GM23248 (cell line): ENCODE results near the gene ASIC5. TPM values are rescaled to one million over a fixed set of nuclear protein-coding genes. Genes with fewer than 3 reads are reported as not detected.

Source experiments
- DNase-seq: peaks from one replicate; pipeline ENCODE4 v3.0.0-alpha.2; 2015
- H2AFZ ChIP-seq: fragments of 200-600 bp; sonication (generic); 2 replicates; pipeline ENCODE4 v1.6.1; 2016; ENCODE audit warnings: antibody characterized with exemption
- H3F3A ChIP-seq: fragments of 200-600 bp; sonication (generic); 2 replicates; pipeline ENCODE4 v1.6.1; 2016; ENCODE audit warnings: mild to moderate bottlenecking, antibody characterized with exemption, mixed run types; ENCODE audit not compliant: insufficient read depth
- H3K27ac ChIP-seq: fragments of 200-600 bp; sonication (generic); 2 replicates; pipeline ENCODE4 v1.5.1; 2016; ENCODE audit warnings: mild to moderate bottlenecking
- H3K27me3 ChIP-seq: fragments of 200-600 bp; sonication (generic); replicated peaks from 2 replicates; pipeline ENCODE4 v1.6.1; 2016; ENCODE audit warnings: mild to moderate bottlenecking; ENCODE audit not compliant: insufficient read depth
- H3K36me3 ChIP-seq: fragments of 200-600 bp; sonication (generic); 2 replicates; pipeline ENCODE4 v1.6.1; 2016; ENCODE audit warnings: low read depth, mild to moderate bottlenecking
- H3K4me1 ChIP-seq: fragments of 200-600 bp; sonication (generic); 2 replicates; pipeline ENCODE4 v1.6.1; 2016; ENCODE audit warnings: mild to moderate bottlenecking; ENCODE audit not compliant: insufficient read depth
- H3K4me2 ChIP-seq: fragments of 200-600 bp; sonication (generic); one replicate; pipeline ENCODE4 v1.6.1; 2016; ENCODE audit warnings: mild to moderate bottlenecking; ENCODE audit not compliant: unreplicated experiment
- H3K4me3 ChIP-seq: fragments of 200-600 bp; sonication (generic); 2 replicates; pipeline ENCODE4 v1.5.1; 2016; ENCODE audit warnings: mild to moderate bottlenecking
- H3K79me2 ChIP-seq: fragments of 200-600 bp; sonication (generic); 2 replicates; pipeline ENCODE4 v1.6.1; 2016; ENCODE audit warnings: mild to moderate bottlenecking; ENCODE audit not compliant: insufficient read depth
- H3K9ac ChIP-seq: fragments of 200-600 bp; sonication (generic); 2 replicates; pipeline ENCODE4 v1.6.1; 2016; ENCODE audit warnings: mild to moderate bottlenecking
- H3K9me2 ChIP-seq: fragments of 200-600 bp; sonication (generic); 2 replicates; pipeline ENCODE4 v1.6.1; 2016; ENCODE audit warnings: mixed run types, mild to moderate bottlenecking, moderate library complexity; ENCODE audit not compliant: insufficient read depth
- H3K9me3 ChIP-seq: fragments of 200-600 bp; sonication (generic); one replicate; pipeline ENCODE4 v1.6.1; 2017; ENCODE audit warnings: low read depth
- H4K20me1 ChIP-seq: fragments of 200-600 bp; sonication (generic); 2 replicates; pipeline ENCODE4 v1.6.0; 2016; ENCODE audit not compliant: insufficient read depth
- EZH2 ChIP-seq: fragments of 200-600 bp; sonication (generic); IDR thresholded peaks from 2 replicates; pipeline ENCODE4 v1.6.1; 2018; ENCODE audit warnings: antibody characterized with exemption, mild to moderate bottlenecking; ENCODE audit not compliant: insufficient read depth, poor library complexity, severe bottlenecking
- EZH2phosphoT487 ChIP-seq: fragments of 200-600 bp; sonication (generic); IDR thresholded peaks from 2 replicates; pipeline ENCODE4 v1.6.1; 2018; ENCODE audit warnings: antibody characterized with exemption, moderate library complexity, mild to moderate bottlenecking, low read depth; ENCODE audit not compliant: insufficient read depth
- WGBS, 2 experiments: methylation state at CpG; one replicate each; pipeline ENCODE4 v1.1.6; 2015 to 2017; ENCODE audit warnings: low lambda C conversion rate in 2 of 2, low coverage in 1 of 2; ENCODE audit errors: missing lambda C conversion rate in 2 of 2; 5-methylcytosine and 5-hydroxymethylcytosine counted together
- in situ Hi-C: fragments of 300-500 bp; cut with MboI; formaldehyde crosslinking; loops from 2 replicates; pipeline ENCODE4 v1.15.0; 2020
- polyA plus RNA-seq: library from polyadenylated mRNA; unstranded; fragments of >200 nt; fragmentation: Nextera tagmentation; extraction: Ambion mirVana; gene quantifications from 2 replicates; pipeline ENCODE4 v1.2.1, GENCODE V29; 2016
- total RNA-seq: library from RNA; depleted of rRNA; stranded (reverse); fragments of >200 nt; shearing (Covaris generic); gene quantifications from 2 replicates; pipeline ENCODE4 v1.2.3, GENCODE V29; 2014

ASIC5 gene
- total and polyA plus RNA-seq, 2 experiments from 2014 or later, result not detected

DNA sequence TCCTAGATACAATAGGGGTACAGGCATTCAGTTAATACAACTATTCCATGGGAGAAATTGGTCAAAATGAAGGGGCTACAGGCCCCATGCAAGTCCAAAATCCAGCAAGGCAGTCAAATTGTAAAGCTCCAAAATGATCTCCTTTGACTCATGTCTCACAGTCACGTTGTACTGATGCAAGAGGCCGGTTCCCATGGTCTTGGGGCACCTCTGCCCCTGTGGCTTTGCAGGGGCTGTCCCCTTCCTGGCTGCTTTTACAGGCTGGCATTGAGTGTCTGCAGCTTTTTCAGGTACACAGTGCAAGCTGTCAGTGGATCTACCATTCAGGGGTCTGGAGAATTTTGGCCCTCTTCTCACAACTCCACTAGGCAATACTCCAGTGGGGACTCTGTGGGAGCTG, 12.5 kb upstream of the ASIC5 start:
- no peak overlapping the region for H2AFZ ChIP-seq
- H3K9ac ChIP-seq, result no peak overlapping the region
- no peak overlapping the region for H3K4me3 ChIP-seq
- H3K79me2 ChIP-seq, result no peaks in the 10 kb centered on the region
- no peak overlapping the region for H3K4me2 ChIP-seq
- no peaks in the 10 kb centered on the region for H3K4me1 ChIP-seq
- WGBS, 2 experiments, result 0 to 3% methylated on average over 2 of the region's 2 CpGs
- no peaks in the 10 kb centered on the region for H3F3A ChIP-seq
- no peak for DNase-seq
- in situ Hi-C loops, result no loop called here
- no peaks in the 10 kb centered on the region for H4K20me1 ChIP-seq
- no peaks in the 10 kb centered on the region for H3K36me3 ChIP-seq
- H3K27ac ChIP-seq, result no peak overlapping the region
- no peaks in the 10 kb centered on the region for H3K9me3 ChIP-seq
- H3K9me2 ChIP-seq, result no peaks in the 10 kb centered on the region
- no peaks in the 10 kb centered on the region for H3K27me3 ChIP-seq
- no peak for TF ChIP-seq EZH2
- no peak for TF ChIP-seq EZH2phosphoT487

DNA sequence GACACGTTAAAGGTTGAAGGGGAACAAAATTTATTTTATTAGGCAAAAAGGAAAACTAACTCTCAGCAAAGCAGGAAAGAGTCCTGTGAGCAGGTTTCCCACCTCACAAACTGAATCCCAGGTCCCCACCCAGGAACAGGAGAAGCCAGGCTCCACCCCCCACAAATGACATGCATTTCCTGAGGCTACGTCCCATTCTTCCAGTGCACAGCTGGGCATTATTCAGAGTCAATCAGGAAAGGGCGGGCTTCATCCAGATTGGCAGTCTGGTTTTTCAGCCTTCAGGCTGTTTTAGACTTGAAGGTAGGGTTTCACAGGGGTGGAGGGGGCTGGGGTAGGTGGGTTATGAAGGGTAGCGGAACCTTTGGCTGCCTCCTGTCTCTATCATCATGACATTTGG, 11.9 kb upstream of the ASIC5 start:
- no peaks in the 10 kb centered on the region for H3K9me3 ChIP-seq
- no peaks in the 10 kb centered on the region for H3K9me2 ChIP-seq
- TF ChIP-seq EZH2phosphoT487 (no peak), EZH2 (no peak)
- H3K27me3 ChIP-seq, result no peaks in the 10 kb centered on the region
- H3K4me1 ChIP-seq, result no peaks in the 10 kb centered on the region
- no peak overlapping the region for H2AFZ ChIP-seq
- no peaks in the 10 kb centered on the region for H3K36me3 ChIP-seq
- DNase-seq, result no peak
- H3K79me2 ChIP-seq, result no peaks in the 10 kb centered on the region
- H3F3A ChIP-seq, result no peaks in the 10 kb centered on the region
- no peak overlapping the region for H3K27ac ChIP-seq
- H4K20me1 ChIP-seq, result no peaks in the 10 kb centered on the region
- H3K9ac ChIP-seq, result no peak overlapping the region
- in situ Hi-C loops, result no loop called here
- H3K4me3 ChIP-seq, result no peak overlapping the region
- 73 to 80% methylated on average over 4 of the region's 4 CpGs for WGBS, 2 experiments
- H3K4me2 ChIP-seq, result no peak overlapping the region

DNA sequence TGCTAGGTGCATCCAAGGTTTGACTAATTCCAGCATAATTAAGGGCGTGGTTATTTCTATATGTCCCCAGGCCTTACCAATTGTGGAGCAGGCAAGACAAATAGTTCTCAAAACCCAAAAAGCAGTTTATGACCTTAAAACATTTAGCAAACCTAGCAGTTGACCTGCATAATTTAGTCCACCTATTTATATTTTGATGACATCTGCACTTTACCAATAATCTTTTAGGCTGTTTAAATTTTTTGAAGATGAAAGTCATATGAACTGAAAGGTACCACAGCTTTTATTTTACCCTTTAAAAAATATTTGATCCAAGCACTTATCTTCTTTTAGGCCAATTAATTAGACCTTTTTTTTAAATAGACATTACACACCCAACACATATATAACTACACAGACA, 9.8 kb upstream of the ASIC5 start:
- Histone ChIP-seq H3K9me2 (no peaks in the 10 kb centered on the region), H3K27ac (no peak overlapping the region), H3K36me3 (no peaks in the 10 kb centered on the region), H3K9me3 (no peaks in the 10 kb centered on the region), H3K4me3 (no peak overlapping the region), H2AFZ (no peak overlapping the region), H3K4me2 (no peak overlapping the region), H3K27me3 (no peaks in the 10 kb centered on the region), H3K79me2 (no peaks in the 10 kb centered on the region), H3F3A (no peaks in the 10 kb centered on the region), H4K20me1 (no peaks in the 10 kb centered on the region), H3K9ac (no peak overlapping the region), H3K4me1 (no peaks in the 10 kb centered on the region)
- in situ Hi-C loops, result no loop called here
- DNase-seq, result no peak
- no peak for TF ChIP-seq EZH2phosphoT487
- TF ChIP-seq EZH2, result no peak
- WGBS, 2 experiments, result 23 to 40% methylated on average over 1 of the region's 1 CpG

DNA sequence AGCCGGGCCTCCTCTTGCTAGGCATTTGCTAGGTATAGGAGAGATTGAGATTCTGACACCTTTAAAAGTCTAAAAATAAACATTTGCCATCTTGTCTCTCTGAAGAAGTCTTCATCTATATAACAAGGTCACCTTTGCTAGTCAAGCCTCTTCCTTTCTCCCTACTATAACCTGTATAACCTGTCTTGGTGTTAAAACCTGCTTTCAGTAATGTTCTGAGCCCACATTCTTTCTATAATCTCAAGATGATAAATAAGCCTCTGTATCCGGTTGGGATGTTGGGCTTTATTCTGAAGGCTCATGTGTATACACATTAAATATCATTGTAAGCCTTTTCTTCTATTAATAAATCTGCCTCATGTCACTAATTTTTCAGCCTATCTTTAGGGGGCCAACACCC, 10.2 kb downstream of the ASIC5 start:
- no peaks in the 10 kb centered on the region for H4K20me1 ChIP-seq
- no peaks in the 10 kb centered on the region; the same call in 1 of the 2 replicates for H3K9me2 ChIP-seq
- H2AFZ ChIP-seq, result no peak overlapping the region
- H3K27me3 ChIP-seq, result no peaks in the 10 kb centered on the region
- H3K79me2 ChIP-seq, result no peaks in the 10 kb centered on the region
- TF ChIP-seq EZH2phosphoT487, result no peak
- TF ChIP-seq EZH2, result no peak
- no peak overlapping the region for H3K4me2 ChIP-seq
- H3K4me1 ChIP-seq, result no peaks in the 10 kb centered on the region
- in situ Hi-C loops, result loop anchor here (25.0 kb wide), 1 partner anchor 94 kb away; the partner anchor contains the start of gene GUCY1B1
- 56 to 60% methylated on average over 2 of the region's 2 CpGs for WGBS, 2 experiments
- H3K36me3 ChIP-seq, result no peaks in the 10 kb centered on the region
- no peak overlapping the region for H3K9ac ChIP-seq
- no peak overlapping the region for H3K4me3 ChIP-seq
- no peaks in the 10 kb centered on the region for H3F3A ChIP-seq
- DNase-seq, result no peak
- H3K27ac ChIP-seq, result no peak overlapping the region
- no peaks in the 10 kb centered on the region for H3K9me3 ChIP-seq
